ENCODE data around the gene CAP1.

GRCh38 chr1:40004857-40005256 lies 35.7 kb upstream of the CAP1 start:
- TF ChIP-seq CTCF (IDR thresholded peaks at IDR 0.05) (no peak), POLR2A (IDR thresholded peaks at IDR 0.05) (no peak)

Measured in adrenal gland (tissue), 5 donors.